ENCODE measurements around the gene CDH6.

DNA sequence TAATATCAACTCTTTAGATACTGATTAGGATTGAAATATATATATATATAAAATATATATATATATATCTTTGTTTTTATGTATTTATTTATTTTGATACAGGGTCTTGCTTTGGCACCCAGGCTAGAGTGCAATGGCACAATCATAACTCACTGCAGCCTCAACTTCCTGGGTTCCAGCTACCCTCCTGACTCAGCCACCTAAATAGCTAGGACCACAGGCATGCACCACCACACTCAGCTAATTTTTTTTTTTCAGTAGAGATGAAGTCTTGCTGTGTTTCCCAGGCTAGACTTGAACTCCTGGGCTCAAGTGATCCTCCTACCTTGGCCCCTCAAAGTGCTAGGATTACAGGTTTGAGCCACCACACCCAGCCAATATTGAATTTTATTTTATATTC lies 20.6 kb upstream of the CDH6 start:
- TF ChIP-seq CTCF (conservative IDR thresholded peaks at IDR 0.05; ENCODE audit: low read depth in 2 of 2) (no peak), CREB1 (CRISPR knock-in tag; IDR thresholded peaks at IDR 0.05; ENCODE audit: low read depth) (no peak), REST (IDR thresholded peaks at IDR 0.05; ENCODE audit: unreplicated experiment) (no peak), POLR2AphosphoS5 (IDR thresholded peaks at IDR 0.05; ENCODE audit: low read depth) (no peak), EZH2 (IDR thresholded peaks at IDR 0.05; ENCODE audit: low read depth, unreplicated experiment) (no peak), EZH2phosphoT487 (IDR thresholded peaks at IDR 0.05; ENCODE audit: unreplicated experiment) (no peak), NANOG (IDR thresholded peaks at IDR 0.05; ENCODE audit: borderline replicate concordance) (no peak), JUNB (IDR thresholded peaks at IDR 0.05; ENCODE audit: unreplicated experiment) (no peak), ZNF114 (CRISPR knock-in tag; IDR thresholded peaks at IDR 0.05) (no peak)
